H1 (cell line): ENCODE measurements around the gene LMAN2.

Source experiments
- BRCA1 ChIP-seq: IDR thresholded peaks from 2 replicates; pipeline ENCODE4 v1.6.1; 2012; ENCODE audit warnings: low read depth, low read length, improper control_type of control experiment
- EP300 ChIP-seq, 2 experiments: IDR thresholded peaks; 1 replicate in 1 of 2; 2 replicates in 1 of 2; pipeline ENCODE4 v1.6.1; 2011 to 2012; ENCODE audit warnings: low read depth in 2 of 2, low read length in 2 of 2, mild to moderate bottlenecking in 2 of 2, borderline replicate concordance in 1 of 2, inconsistent platforms in 1 of 2, moderate library complexity in 1 of 2
- GABPA ChIP-seq: IDR thresholded peaks from 2 replicates; pipeline ENCODE4 v1.6.1; 2011; ENCODE audit warnings: mild to moderate bottlenecking, low read length, moderate library complexity, borderline replicate concordance; ENCODE audit not compliant: insufficient read depth
- JUND ChIP-seq: IDR thresholded peaks from 2 replicates; pipeline ENCODE4 v1.6.1; 2011; ENCODE audit warnings: mild to moderate bottlenecking, improper control_type of control experiment, low read length
- POLR2A ChIP-seq, 2 experiments: IDR thresholded peaks; 1 replicate in 1 of 2; 2 replicates in 1 of 2; pipeline ENCODE4 v1.6.1; 2011; ENCODE audit warnings: low read depth in 2 of 2, low read length in 2 of 2, mild to moderate bottlenecking in 2 of 2; ENCODE audit errors: control extremely low read depth in 1 of 2
- POU5F1 ChIP-seq: IDR thresholded peaks from 2 replicates; pipeline ENCODE4 v1.6.1; 2011; ENCODE audit warnings: low read depth, mild to moderate bottlenecking, low read length, moderate library complexity
- RAD21 ChIP-seq, 2 experiments: IDR thresholded peaks in 1 of 2; conservative IDR thresholded peaks in 1 of 2; 2 replicates each; pipeline ENCODE4 v1.6.1; 2011; ENCODE audit warnings: low read depth in 2 of 2, low read length in 2 of 2, improper control_type of control experiment in 1 of 2, inconsistent platforms in 1 of 2, mild to moderate bottlenecking in 1 of 2, moderate library complexity in 1 of 2
- RXRA ChIP-seq: IDR thresholded peaks from 2 replicates; pipeline ENCODE4 v1.6.1; 2011; ENCODE audit warnings: low read depth, mild to moderate bottlenecking, low read length, moderate library complexity; ENCODE audit not compliant: insufficient read depth
- SP2 ChIP-seq: IDR thresholded peaks from 2 replicates; pipeline ENCODE4 v1.6.1; 2012; ENCODE audit warnings: mild to moderate bottlenecking, low read length, inconsistent platforms
- SUZ12 ChIP-seq: fragments of 200-600 bp; sonication (generic); IDR thresholded peaks from 2 replicates; pipeline ENCODE4 v1.6.1; 2012; ENCODE audit warnings: mild to moderate bottlenecking, inconsistent platforms, low read length, moderate library complexity, mixed read lengths
- TF ChIP-seq, protein P1 (sequence below): IDR thresholded peaks from 2 replicates; pipeline ENCODE4 v1.6.1; 2011; ENCODE audit warnings: low read length, improper control_type of control experiment
- TF ChIP-seq, protein P2 (sequence below): IDR thresholded peaks from 2 replicates; pipeline ENCODE4 v1.6.1; 2012; ENCODE audit warnings: inconsistent platforms

- TF ChIP-seq SUZ12: no peak
- TF ChIP-seq BRCA1: no peak
- no peak for TF ChIP-seq EP300 (IDR thresholded peaks at IDR 0.05; ENCODE audit: borderline replicate concordance in 1 of 2, low read depth in 2 of 2, low read length in 2 of 2)
- no peak for TF ChIP-seq RAD21 (IDR thresholded peaks at IDR 0.05 in 1 of 2, conservative IDR thresholded peaks at IDR 0.05 in 1 of 2; ENCODE audit: low read depth in 2 of 2, low read length in 2 of 2)
- no peak for TF ChIP-seq SP2
- no peak for TF ChIP-seq GABPA
- TF ChIP-seq POU5F1: no peak
- no peak for TF ChIP-seq POLR2A (IDR thresholded peaks at IDR 0.05; ENCODE audit: control extremely low read depth in 1 of 2, low read depth in 2 of 2, low read length in 2 of 2)
- TF ChIP-seq RXRA: no peak
- TF ChIP-seq, protein P1, sequence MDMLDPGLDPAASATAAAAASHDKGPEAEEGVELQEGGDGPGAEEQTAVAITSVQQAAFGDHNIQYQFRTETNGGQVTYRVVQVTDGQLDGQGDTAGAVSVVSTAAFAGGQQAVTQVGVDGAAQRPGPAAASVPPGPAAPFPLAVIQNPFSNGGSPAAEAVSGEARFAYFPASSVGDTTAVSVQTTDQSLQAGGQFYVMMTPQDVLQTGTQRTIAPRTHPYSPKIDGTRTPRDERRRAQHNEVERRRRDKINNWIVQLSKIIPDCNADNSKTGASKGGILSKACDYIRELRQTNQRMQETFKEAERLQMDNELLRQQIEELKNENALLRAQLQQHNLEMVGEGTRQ: no peak
- TF ChIP-seq, protein P2, sequence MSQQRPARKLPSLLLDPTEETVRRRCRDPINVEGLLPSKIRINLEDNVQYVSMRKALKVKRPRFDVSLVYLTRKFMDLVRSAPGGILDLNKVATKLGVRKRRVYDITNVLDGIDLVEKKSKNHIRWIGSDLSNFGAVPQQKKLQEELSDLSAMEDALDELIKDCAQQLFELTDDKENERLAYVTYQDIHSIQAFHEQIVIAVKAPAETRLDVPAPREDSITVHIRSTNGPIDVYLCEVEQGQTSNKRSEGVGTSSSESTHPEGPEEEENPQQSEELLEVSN: no peak
- no peak for TF ChIP-seq JUND
These were observed 59.7 kb downstream of the LMAN2 start for GRCh38 chr5:177291735-177292134.
